ENCODE measurements around the gene MIF4GD. TPM values are rescaled to one million over a fixed set of nuclear protein-coding genes. Genes with fewer than 3 reads are reported as not detected.
"Not testable (repeated sequence)": the region's sequence is repeated elsewhere in the genome, so short reads cannot be mapped to it uniquely, and the experiment has no call there.

The MIF4GD gene
- 10 to 100 TPM; 14.7 to 17.2 (median 15.5) TPM for polyA plus RNA-seq (ENCODE audit: insufficient read depth in 1 of 5, insufficient read length in 5 of 5, low replicate concordance in 1 of 5)
- long read RNA-seq, donor 1, transcript MIF4GD-202 (6 exons, 1,306 nt) = major isoform, 9 of 21 reads
- long read RNA-seq, donor 1, partial matches to known transcripts = 7 of 21 reads
- long read RNA-seq, donor 1, other reads (novel, unspliced or antisense) = 0 of 21 reads
- long read RNA-seq, donor 2, partial matches to known transcripts = 0 of 6 reads
- long read RNA-seq, donor 2, other reads (novel, unspliced or antisense) = 0 of 6 reads
- long read RNA-seq, donor 3, partial matches to known transcripts = 7 of 11 reads
- long read RNA-seq, donor 3, other reads (novel, unspliced or antisense) = 0 of 11 reads
- long read RNA-seq, donor 4, partial matches to known transcripts = 0 of 4 reads
- long read RNA-seq, donor 4, other reads (novel, unspliced or antisense) = 0 of 4 reads
- long read RNA-seq, donor 5, partial matches to known transcripts = 0 of 9 reads
- long read RNA-seq, donor 5, other reads (novel, unspliced or antisense) = 0 of 9 reads
- long read RNA-seq, donor 6, transcript MIF4GD-202 (6 exons, 1,306 nt) = major isoform, 6 of 12 reads
- long read RNA-seq, donor 6, partial matches to known transcripts = 0 of 12 reads
- long read RNA-seq, donor 6, other reads (novel, unspliced or antisense) = 0 of 12 reads
- long read RNA-seq, donor 7, partial matches to known transcripts = 0 of 5 reads
- long read RNA-seq, donor 7, other reads (novel, unspliced or antisense) = 0 of 5 reads
- long read RNA-seq, donor 8, partial matches to known transcripts = 0 of 5 reads
- long read RNA-seq, donor 8, other reads (novel, unspliced or antisense) = 0 of 5 reads

GRCh38 chr17:75270966-75271232 lies at the start of gene MIF4GD:
TSS of gene MIF4GD (minus strand) at chr17:75271231. CDS start at chr17:75270195, 1,036 bp downstream.
- DNase-seq = no peak

- no peak for DNase-seq
Measured at GRCh38 chr17:75319904-75320691, 49.1 kb upstream of the MIF4GD start.

DNA sequence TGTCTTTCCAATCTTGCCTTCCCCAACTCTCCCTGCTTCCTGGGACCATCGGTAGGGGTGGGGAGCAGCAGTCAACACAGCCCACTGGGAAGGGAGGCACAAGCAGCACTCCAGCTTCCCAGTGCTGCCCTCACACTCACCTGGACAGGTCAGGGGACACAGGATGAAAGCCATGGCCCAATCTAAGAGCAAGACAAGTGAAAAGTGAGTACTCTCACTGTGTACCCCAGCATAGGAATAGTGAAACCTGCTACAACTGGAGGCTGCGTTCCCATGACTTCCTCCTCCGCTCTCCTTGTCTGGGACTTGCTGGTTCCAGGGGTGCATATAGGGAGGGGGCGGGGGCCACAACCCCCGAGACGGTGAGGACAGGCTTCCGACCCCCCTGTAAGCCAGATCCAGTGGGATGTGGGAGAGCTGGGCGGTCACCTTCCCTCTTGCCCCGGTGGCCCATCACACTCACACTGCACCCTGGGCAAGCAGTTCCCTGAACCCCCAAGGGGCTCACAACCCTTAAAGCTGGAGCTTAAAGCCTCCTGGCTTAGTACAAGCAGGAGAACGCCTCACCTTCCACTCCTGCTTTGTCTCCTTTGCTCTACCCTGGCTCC lies 47.7 kb upstream of the MIF4GD start:
- DNase-seq = no peak

DNA sequence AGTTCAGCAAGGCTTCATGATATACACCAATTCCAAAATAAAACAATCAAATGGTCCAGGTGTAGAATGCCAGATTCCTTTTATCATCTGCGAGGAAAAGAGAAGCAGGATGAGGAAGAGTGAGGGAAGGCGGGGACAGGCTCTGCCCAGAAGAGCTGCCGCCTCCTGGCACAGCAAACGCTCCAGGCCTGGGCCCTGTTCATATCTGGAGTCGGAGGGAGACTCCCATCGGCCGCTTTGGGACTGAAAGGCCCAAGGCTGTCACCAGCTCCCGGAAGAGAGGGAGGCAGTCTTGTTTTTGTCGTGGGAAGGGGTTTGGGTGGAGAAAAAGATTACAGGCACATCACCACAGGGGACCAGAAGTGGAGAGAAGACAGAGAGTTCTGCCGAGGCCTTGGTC lies 47.2 kb upstream of the MIF4GD start:
- no peak for DNase-seq

GRCh38 chr17:75317671-75318070 lies 46.6 kb upstream of the MIF4GD start:
- DNase-seq = no peak

GRCh38 chr17:75316253-75316652 lies 45.2 kb upstream of the MIF4GD start:
- no peak for DNase-seq

DNA sequence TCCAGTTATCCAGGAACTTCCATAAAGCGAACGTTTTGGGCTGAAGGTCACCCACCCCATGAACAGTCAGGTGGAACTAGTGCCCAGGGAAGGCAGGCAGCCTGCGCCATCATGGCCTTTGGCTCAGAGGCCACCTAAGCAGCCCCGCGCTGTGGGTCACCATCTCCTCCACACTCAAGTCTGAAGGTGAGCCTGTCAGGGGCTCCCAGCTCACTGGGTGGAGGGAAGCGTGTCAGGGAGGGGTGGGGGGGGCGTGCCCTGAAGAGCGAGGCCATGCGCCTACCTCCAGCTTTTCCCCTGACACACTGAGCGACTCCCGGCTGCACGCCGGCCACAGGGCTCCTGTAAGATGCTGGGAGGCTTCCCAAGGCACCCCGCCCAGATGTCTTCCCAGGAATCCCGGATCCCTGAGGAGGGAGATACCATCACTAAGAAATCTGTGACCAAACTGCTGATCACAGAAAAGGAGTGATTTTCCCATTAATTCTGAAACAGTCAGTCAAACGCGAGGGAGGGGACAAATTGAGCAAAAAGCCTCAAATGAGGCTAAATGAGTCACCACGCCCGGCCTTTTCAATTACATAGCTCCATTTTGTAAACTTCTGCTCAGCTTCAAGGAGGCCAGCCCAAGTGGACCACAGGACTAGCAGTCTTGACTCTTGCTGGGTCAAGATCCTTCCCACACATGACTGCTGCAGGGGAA lies 44.7 kb upstream of the MIF4GD start:
- no peak for DNase-seq

- no peak for DNase-seq
Measured at GRCh38 chr17:75313941-75314551, 43.0 kb upstream of the MIF4GD start.

- DNase-seq = no peak
Measured at GRCh38 chr17:75308732-75309629, 38.0 kb upstream of the MIF4GD start.

DNA sequence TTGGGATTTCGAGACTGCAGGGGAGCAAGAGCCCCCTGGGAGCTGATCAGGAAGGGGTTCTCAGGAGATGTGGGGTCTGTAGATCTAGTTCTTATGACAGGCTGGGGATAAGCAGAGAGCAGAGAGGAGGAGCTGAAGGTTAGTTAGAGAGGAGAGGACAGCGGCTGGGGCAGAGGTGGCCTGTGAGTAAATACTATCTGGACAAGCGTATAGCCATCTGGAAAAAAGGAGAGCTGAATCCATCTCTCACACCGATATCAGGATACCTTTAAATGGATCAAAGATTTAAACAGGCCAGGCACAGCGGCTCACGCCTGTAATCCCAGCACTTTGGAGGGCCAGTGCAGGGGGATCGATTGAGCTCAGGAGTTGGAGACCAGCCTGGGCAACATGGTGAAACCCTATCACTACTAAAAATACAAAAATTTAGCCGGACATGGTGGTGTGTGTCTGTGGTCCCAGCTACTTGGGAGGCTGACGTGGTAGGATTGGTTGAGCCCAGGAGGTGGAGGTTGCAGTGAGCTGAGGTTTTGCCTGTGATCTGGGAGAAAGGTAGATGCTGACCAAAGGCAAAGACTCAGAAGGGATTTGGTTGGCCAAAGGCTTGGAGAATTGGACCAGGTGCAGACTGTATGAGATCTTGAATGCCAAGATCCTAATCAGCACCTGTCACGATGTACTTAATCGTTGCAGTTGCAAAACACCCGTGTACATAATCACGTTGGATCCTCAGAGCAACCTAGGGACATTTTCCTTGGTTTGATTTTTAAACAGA lies 37.1 kb upstream of the MIF4GD start:
- no peak for DNase-seq

- no peak for DNase-seq
Measured at GRCh38 chr17:75301502-75302206, 30.6 kb upstream of the MIF4GD start.

GRCh38 chr17:75301049-75301448 lies 30.0 kb upstream of the MIF4GD start:
- no peak for DNase-seq

GRCh38 chr17:75300280-75300679 lies 29.2 kb upstream of the MIF4GD start:
- DNase-seq = no peak

GRCh38 chr17:75295201-75296158 lies 24.4 kb upstream of the MIF4GD start:
- DNase-seq = no peak

GRCh38 chr17:75292810-75293448 lies 21.9 kb upstream of the MIF4GD start:
- not testable (repeated sequence) for DNase-seq

DNA sequence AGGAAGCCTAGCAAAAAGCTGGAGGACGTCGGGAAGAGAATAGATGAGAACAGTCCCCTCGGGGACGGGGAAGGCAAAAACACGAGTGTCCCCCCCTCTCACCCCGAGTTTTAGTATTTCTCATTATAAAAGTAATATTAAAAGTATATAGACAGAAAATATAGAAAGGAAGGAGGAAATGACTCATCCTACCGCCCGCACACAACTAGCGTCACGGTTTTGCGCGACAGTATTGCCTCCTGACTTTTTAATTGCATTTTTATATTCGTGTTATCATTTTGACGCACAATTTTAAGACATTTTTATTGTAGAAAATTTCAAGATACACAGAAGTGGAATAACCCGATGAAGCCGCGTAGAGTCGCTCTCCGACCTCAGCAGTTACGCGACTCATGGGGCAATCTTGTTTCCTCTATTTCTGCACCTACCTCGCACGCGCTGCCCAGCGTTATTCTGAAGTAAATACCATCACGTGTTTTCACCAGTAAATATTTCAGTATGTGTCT lies 18.9 kb upstream of the MIF4GD start:
- DNase-seq = no peak

All from right lung (tissue), 10 donors.